GM18517 (cell line): ENCODE measurements around the gene METTL1.
"Not testable (repeated sequence)": the region's sequence is repeated elsewhere in the genome, so short reads cannot be mapped to it uniquely, and the experiment has no call there.

Experiments
- ATAC-seq: cut with Tn5 transposase; IDR thresholded peaks from one replicate; pipeline ENCODE4 v1.9.1; 2021; ENCODE audit warnings: mild to moderate bottlenecking, moderate library complexity; ENCODE audit not compliant: unreplicated experiment

METTL1 gene

DNA sequence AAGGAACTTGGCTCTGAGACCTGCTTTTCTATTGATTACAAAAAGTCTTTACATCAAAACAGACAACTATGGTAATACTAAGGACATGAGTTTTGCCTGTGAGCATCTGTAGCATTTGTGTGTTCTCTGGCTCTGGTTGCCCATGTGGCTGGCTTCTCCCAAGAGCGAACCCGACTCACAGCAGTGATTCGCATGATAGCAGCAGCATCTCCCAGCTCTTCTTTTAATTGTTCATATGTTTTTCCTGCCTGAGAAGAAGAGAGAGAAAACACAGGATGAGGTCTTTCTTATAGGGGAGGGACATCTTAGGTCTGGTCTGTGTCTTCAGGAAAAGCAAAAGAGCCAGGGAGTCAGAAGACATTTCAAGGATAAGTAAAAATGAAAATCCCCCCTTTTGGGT is 29.1 kb upstream of the METTL1 start:
- ATAC-seq: no peak

DNA sequence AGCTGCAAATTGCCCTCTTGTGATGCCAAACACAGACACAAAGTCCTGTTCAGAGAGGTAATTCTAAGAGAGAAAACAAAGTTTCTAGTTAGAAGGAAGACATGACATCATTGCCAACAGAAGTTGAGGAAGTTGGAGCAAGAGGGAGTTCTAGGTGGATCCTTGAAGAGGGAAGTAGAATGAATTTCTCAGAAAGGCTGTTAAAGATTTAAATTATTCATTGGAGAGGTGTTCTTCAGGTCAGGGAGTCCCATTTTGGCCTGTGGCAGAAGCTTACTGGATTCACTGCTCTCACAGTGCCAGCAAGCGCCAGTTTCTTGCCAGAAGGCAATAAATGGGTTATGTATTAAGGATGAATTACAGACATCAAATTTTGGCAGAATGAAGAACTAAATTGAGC is 26.0 kb upstream of the METTL1 start:
- ATAC-seq: no peak

DNA sequence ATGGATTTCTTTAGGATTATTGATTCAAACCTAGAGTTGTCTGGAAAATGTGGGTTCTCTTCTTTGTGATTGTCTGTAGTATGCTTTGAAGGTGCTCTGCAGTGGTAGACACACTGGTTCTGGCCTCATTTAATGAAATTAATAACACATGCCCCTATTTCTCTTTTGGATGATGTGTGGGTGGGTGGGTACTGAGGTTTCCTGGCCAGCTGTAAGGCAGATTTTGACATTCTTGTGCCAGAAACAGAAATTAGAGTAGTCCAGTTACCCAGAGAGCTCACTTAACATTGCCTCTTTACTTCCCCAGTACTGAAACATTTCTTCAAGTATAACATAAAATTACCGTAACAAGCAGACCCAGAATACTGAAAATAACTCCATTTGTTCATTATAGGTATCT is 25.1 kb upstream of the METTL1 start:
- no peak for ATAC-seq

DNA sequence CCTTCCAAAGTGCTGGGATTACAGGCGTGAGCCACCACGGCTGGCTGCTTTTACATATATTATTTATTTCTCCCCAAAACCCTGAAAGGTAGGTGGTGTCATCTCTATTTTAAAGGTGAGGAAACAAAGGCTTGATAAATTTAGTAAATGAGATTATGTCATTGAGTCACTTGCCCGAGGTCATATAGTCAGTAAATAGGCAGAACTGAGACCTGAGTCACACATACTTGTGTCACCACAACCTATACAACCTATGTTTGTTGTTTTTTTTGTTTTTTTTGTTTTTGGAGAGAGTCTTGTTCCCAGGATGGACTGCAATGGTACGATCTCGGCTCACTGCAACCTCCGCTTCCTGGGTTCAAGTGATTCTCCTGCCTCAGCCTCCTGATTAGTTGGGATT is 23.4 kb upstream of the METTL1 start:
- no peak for ATAC-seq

DNA sequence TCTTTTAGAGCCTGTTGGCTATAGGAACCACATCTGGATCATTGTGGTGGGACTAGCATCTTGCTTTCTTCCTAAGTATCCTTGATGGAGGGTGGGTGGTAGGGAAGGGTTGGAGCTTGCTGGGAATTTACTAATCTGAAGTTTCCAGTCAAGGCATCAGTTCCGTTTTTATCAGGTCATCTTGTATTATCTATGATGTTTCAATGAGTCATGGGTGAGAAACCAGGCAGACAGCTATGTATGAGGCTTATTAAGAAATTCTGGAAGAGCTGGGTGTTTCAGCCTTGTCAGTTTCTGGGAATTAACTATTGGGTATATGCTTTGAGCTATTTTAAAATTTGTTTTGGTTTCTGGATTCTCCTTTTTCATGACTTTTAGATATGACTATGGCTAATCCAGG is 22.0 kb upstream of the METTL1 start:
- ATAC-seq: no peak

DNA sequence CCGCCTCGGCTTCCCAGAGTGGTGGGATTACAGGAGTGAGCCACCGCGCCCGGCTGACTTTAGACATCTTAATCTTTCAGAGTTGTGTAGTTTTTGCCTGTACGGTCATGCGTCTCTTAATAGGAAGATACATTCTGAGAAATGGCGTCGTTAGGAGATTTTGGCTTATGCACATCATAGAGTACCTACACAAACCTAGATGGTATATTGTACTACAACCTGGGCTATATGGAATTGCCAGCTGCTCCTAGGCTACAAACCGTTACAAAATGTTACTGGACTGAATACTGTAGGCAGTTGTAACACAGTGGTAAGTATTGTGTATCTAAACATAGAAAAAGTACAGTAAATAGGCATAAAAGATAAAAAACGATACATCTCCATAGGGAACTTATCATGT is 12.0 kb upstream of the METTL1 start:
- ATAC-seq: no peak

DNA sequence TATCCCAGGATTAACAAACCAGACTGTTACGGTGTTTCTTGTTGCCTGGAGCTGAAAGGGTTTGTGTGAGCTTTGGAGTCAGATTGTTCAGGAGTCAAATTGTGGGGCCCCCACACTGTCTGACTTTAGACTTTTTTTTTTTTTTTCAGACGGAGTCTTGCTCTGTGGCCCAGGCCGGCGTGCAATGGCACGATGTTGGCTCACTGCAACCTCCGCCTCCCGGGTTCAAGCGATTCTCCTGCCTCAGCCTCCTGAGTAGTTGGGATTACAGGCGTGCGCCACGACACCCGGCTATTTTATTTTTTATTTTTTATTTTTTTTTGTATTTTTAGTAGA is 11.5 kb upstream of the METTL1 start:
- ATAC-seq: no peak

DNA sequence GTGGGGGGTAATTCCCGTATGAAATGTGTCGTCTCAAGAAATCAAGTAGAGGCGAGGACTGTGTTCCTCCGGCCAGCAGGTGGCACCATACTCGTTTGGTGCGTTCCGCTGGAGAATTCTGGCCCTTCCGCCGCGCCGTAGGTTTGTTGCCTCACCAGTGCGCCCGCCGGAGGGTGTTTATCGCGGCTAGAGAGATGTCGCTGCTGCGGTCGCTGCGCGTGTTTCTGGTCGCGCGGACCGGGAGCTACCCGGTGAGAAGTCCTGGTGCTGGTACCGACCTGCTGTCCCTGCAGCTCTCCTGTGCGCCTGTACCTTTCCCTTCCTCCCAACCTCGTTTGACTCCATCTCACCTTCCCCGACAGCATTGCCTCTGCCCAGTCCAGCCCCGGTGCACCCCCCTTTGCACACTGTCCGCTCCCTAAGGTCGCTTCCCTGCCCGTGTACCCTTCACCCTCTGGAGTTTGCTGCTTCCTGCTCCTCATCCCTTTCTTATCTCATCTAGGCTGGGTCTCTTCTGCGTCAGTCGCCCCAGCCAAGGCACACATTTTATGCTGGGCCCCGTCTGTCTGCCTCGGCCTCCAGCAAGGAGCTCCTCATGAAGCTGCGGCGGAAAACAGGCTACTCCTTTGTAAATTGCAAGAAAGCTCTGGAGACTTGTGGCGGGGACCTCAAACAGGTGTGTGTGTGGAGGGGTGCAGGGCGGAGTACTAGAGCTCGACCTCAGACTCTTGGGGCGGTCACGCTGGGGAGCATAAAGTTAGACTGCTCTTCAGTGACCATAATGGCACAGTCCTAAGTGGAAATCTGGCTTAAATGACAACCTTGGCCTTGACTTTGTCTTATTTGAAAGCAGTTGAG is 10.9 kb upstream of the METTL1 start, which contains the start of gene TSFM:
Gene TSFM (plus strand): TSS at position 180 of the 858 bp plus-strand sequence. CDS start 15 bp downstream, at position 195.
- ATAC-seq: peak; percentile 89

DNA sequence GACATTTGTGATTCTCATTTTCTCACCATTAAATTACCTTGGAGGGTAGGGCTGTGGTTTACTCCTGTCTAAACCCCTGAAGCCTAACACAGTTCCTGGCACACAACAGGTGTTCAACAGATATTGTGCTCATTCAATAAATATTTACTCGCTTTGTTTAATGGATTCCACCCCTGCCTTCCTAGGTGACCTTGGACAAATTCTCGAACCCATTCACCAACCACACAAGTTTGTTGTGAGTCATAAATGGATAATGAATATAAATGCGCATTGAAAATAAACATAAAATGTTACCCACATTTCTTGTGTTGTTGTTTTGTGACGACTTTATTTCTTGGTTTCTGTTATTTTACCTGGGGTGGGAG is 10.3 kb upstream of the METTL1 start:
- ATAC-seq: no peak

DNA sequence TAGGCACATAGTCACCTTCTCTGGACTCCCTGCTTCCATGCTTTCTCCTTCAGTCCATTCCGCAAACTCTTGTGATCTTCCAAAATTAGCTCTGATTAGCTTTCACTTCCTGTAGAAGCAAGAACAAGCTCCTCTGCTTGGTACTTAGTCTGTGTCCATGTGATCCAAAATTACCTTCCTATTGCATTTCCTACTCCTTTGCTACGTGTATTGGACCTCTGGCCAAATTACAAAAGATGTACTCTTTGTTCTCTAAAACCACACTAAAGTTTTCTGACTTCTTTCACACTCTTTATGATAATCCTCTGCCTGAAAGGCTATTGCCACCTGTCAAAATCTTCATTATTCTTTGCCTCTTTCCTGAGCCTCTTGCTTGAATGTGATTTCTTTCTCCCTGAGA is 9.9 kb upstream of the METTL1 start:
- ATAC-seq: no peak

DNA sequence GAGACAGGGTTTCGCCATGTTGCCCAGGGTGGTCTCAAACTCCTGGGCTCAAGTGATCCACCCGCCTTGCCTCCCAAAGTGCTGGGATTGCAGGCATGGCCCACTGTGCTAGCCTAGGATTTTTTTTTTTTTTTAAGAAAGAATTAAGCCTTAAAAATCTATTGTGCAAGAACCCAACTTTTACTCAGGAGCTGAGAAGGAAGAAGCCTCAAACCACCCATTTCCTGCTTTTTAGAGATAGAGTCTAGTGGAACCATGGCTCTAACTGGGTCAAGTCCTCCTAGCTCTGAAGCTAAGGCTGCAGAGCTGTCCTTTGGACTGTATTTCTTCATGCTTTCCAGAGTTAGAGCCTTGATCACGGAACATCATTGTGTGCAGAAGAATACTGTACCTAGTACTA is 9.3 kb upstream of the METTL1 start:
- ATAC-seq: no peak

DNA sequence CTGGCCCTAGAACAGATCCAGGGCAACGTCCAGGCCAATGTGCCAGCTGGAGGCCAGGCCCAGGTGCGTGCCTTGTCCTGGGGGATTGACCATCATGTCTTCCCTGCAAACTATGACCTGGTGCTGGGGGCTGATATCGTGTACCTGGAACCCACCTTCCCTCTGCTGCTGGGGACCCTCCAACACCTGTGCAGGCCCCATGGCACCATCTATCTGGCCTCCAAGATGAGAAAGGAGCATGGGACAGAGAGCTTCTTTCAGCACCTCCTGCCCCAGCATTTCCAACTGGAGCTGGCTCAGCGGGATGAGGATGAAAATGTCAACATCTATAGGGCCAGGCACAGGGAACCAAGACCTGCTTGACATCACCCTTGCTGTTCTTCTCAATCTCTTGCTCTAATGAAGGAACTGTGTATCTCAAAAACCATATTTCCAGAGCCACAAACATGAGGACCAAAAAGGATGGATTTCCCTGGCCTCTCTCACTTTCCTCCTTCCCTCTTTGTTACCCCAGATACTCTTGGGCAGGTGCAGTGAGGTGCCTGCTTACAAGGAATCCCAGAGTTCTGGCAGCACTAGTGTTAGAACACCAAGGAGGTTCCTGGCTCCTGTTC is 8.5 kb upstream of the METTL1 start:
- no peak for ATAC-seq

DNA sequence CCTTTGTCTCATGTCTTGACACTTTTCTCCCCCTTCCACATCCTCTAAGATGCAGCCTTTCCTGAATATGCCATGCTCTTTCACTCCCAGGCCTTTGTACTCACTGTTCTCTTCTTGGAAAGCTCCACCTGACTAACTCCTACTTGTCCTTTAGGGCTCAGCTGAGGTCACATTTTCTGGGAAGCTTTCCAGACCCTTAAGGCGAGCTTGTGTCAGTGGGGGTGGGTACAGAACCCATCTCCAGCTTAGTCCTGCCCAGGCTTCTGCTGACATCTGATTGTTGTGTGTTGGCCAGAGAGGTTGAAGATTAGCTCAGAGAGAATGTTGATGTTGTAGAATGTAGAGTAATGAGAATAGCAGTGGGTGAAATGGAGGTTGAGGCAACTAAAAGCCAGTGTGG is 7.8 kb upstream of the METTL1 start:
- ATAC-seq: no peak

DNA sequence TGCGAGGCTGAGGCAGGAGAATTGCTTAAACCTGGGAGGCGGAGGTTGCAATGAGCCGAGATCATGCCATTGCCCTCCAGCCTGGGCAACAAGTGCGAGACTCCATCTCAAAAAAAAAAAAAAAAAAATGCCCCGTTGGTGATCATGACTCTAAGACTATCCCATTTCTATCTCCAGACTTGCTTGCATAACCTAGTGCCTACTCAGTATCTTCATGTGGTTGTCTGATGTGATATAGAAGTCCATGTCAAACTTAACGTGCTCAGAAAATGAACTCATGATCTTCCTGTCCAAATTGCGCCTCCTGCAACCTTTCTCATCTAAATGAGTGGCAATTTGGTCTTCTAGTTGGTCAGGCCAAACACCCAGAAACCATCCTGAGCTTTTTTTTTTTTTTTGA is 6.0 kb upstream of the METTL1 start:
- no peak for ATAC-seq

DNA sequence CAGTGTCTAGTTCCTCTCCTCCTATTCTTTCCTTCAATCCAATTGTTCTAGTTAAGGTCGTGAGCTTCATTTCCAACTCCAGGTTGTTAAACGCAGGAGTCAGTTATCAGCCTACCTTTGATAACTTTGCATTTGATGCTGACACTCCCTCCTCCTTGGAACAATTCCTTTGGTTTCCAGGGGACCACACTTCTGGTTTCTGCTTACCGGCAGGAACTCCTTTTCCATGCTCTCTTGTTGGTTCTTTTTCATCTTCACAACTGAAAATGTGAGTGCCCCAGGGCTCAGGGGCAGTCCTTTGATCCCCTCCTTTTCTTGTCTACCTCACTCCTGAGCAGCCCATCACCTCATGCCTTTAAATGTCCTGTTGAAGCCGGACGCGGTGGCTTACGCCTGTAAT is 5.5 kb upstream of the METTL1 start:
- ATAC-seq: no peak

DNA sequence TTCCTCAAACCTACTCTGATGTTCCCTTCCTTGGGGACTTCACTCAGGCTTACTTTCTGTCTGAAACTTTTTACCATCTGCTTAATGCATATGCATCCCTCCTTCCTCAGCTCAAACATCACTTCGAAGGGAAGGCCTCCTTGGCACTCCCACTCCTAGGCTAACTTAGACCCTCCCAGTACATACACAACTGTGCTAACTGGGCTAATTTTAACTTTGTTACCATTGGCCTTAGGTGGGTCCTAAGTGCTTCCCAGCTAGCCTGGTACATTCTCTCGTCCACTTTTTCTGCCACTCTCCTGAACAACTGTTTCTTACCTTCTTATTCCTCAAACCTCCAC is 4.3 kb upstream of the METTL1 start:
- no peak for ATAC-seq

DNA sequence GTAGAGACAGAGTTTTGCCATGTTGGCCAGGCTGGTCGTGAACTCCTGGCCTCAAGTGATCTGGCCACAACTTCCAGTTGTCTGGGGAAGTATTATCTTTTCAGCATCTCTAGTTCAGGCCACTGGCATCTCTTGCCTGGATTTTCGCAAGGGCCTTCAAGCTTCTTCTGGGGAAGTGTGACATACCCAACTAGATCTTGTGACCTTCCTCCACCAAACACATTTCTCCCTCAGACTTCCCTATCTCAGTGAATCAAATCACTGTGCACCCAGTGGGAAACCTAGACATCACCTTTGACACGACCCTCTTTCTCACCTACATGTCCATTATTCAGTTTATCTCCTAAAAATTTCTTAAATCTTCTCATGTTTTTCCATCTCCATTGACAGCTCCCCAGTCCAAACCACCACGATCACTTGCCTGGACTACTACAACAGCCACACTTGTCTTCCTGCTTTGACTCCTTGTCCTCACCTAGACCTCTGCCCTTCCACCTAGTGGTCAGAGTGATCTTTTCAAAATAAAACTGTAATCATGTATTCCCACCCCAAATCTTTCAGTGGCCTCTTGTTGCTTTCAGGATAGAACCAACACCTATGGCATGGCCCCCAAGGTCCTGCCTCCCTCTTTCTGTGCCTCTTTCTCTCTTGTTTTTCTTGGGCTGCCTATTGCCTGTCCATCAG is 3.8 kb upstream of the METTL1 start:
- ATAC-seq: no peak

DNA sequence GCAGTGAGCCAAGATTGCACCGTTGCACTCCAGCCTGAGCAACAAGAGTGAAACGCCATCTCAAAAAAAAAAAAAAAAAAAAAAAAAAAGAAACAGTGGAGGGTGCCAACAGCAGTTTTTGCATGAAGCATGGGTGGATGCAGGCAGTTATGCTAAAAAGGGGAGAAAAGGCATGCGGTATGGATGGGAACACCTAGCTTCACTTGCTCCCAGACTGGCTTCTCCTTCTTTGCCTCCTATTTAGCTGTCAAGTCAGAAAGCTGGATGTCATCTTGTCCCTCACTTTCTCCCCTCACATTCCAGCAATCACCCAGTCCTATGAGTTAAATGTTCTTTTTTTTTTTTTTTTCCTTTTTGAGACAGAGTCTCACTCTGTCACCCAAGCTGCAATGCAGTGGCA is 3.1 kb upstream of the METTL1 start:
- no peak for ATAC-seq

DNA sequence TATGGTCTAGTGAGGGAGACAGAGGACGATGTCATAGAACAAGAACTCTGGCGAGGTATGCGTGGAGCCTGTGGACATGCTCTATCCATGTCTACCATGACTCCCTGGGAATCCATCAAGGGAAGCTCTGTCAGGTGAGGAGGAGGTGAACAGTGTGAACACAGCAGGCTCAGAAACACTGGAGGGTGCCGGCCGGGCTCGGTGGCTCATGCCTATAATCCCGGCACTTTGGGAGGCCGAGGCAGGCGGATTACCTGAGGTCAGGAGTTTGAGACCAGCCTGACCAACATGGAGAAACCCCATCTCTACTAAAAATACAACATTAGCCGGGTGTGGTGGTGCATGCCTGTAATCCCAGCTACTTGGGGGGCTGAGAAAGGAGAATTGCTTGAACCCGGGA is 2.7 kb upstream of the METTL1 start:
- not testable (repeated sequence) for ATAC-seq

DNA sequence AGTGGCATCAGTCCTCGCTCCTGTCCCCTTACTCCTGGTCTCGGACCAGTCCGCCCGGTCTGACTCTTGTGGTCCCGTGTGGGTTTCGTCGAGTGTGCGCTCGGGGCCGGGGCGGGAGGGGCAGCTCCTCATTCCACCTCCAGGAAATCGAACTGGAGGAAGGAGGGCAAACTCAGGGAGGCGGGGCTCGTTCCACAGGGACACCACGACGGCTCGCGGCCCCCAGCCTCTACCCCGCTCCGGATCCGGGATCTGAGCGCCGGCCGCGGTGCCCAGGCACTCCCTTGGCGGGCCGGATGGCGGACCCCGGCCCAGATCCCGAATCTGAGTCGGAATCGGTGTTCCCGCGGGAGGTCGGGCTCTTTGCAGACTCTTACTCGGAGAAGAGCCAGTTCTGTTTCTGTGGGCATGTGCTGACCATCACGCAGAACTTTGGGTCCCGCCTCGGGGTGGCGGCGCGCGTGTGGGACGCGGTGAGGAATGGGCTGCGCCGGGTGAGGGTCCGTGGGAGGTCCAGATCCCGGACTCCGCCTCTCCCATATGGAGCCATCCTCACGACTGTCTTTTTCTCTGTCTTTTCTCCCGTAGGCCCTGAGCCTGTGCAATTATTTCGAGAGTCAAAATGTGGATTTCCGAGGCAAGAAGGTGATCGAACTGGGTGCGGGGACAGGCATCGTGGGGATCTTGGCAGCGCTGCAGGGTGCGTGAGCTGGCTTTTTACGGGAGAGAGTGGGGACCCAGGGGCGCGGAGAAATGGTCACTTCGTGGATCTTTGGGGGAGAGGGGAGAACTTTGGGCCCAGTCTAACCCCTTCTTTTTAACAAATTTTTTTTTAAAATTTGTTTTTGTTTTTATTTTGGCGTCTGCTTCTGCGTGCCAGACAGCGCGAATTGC is 771 bp upstream of the METTL1 start, which contains the start of gene EEF1AKMT3:
Gene EEF1AKMT3 (plus strand): TSS at position 186 of the 894 bp plus-strand sequence. CDS start 111 bp downstream, at position 297.
- peak; percentile 3 for ATAC-seq

DNA sequence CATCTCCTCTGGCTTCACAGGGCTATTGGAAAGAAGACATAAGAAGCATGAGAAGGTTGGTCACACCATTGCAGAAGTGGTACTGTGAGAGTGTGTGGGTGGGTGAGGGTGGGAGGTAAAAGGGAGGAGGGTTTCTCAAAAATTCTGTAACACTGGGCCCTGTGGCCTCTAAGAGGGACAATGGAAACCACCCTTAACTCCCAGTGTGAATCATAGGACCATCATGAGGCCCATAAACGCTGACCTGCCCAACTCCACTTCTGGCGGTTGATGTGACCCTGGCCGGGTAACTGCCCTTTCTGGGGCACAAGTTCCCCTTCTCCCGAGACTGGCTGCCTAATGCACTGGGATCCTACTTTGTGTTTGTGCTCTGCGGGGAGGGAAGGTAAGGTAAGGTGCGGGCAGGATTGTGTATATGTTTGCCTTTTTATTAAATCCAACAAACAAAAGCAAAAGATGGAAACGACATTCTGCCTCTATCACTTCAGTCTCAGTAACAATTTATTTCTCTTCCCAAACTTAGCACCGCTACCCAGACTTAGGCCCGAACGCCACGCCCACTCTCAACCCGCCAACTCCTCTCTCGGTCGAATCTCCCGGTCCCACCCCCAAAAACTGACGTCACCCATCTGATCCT is 551 bp downstream of the METTL1 start:
- peak; percentile 82 for ATAC-seq
